ENCODE measurements around the gene STX11.
"Not testable (repeated sequence)": the region's sequence is repeated elsewhere in the genome, so short reads cannot be mapped to it uniquely, and the experiment has no call there.

The STX11 gene
- 24.6 to 25.8 reads per million in 2 donors for total RNA-seq

GRCh38 chr6:144149894-144150709 is at the start of gene STX11:
STX11 (plus strand) TSS chr6:144150517; CDS start chr6:144186628, 36,111 bp downstream.
- DNase-seq: peak; percentile 67

DNA sequence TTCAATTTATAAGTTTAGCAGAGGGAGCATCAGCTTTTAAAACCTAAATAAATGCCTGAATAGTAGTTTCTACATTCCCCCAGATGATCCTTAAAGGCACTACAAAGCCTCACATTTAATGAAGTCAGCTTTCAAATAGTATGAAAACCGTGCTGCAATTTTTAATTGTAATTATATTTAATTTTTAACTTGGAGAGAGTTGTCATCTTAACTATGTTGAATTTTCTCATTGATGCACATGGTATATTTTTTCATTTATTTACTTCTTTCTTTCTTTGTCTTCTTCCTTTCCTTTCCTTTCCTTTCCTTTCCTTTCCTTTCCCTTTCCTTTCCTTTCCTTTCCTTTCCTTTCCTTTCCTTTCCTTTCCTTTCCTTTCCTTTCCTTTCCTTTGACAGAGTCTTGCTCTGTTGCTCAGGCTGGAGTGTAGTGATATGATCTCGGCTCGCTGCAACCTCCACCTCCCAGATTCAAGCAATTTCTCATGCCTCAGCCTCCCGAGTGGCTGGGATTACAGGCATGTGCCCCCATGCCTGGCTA is 47.2 kb upstream of the STX11 start:
- no peak for DNase-seq

DNA sequence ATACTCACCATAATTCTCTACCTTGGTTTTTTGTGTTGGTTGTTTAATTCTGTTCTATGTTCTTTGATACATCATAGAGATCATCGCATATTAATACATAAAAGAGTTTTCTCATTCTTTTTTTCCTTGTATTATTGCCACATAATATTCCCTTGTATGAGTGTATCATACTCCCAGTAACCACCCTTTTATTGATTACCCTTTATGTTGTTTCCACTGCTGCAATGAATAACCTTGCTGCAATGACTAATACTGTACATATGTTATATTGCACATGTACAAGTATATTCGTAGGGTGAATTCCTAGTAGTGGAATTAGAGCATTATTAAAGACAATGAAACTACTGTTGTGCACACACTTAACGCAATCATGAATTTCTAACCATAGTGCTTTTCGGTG is 45.8 kb upstream of the STX11 start:
- DNase-seq: no peak

DNA sequence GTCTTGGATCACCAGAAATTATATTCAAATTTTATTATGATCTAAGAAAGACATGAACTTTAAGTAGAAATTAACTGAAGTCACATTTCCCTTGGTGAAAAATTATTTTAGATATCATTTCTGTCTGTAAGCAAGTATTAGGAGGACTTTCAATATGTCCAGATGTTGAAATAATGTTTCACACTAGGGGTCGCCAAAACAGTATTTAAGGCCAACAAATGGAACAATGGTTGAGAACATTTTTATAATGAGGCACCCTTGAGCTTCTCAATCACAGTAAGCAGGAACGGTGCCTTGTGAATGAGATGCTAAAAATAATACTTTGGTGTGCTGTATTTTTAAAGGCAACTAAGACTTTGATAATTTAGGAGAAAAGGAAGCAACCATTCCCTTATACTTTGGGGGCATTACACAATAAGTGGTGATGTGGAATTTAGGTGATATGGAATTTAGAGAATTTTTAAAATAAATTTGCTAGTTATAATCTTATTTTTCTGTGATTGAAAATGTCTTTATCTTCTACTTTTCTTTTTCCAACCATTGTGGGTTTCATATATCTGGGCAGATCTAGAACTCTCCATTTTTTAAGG is 45.3 kb upstream of the STX11 start:
- DNase-seq: no peak

DNA sequence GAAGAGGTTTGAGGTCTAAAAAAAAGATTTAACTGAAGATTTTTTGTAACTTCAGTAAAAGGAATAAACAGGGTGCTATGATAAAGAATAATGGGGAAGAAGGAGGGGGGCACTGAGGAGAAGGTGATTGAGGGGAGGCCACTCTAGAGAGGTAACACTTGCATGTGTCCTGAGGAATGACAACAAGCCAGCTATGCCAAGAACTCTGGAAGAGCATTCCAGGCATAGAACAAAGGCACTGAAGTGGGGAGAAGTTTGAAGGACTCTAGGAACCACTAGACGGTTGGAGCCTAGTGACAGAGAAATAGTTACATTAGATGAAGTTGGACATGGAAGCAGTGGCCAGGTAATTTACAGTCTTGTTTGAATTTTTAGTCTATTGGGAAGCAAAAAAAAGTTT is 44.1 kb upstream of the STX11 start:
- DNase-seq: no peak

DNA sequence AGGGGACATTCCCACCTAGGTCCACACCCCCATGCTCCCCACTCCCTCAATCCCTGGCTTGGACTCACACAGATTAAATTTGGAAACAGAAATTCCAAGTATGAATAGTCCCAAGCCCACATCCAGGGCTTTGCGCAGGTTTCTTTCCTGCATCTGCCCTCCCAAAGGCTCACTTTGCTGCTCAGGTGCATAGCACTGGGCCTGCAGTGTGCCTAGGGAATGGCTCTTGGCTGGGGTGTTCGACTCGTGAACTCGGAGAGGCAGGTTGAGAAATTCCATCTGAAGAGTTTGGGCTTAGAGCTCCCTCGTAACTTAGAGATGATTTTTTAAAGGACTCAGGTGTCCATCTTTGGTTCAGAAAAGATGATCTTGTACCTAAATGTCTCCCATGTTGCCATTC is 40.1 kb upstream of the STX11 start:
- DNase-seq: no peak

DNA sequence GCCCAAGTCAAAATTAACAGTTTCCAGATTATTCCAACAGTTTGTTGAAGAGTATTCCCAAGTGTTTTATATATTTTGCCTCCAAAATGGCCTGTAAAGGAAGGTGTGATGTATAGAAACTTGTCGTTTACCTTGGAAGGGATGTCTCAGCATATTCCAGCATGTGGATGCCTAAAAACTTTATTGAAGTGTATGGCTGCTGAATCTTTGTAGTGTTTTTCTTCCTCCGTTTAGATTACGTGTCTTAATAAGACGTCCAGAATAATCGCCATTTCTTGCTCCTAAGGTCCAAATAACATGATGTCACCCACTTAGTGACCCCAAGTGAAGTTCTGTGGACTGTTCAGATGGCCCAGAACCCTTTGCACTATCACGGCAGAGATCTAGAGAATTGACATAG is 37.0 kb upstream of the STX11 start:
- DNase-seq: no peak

DNA sequence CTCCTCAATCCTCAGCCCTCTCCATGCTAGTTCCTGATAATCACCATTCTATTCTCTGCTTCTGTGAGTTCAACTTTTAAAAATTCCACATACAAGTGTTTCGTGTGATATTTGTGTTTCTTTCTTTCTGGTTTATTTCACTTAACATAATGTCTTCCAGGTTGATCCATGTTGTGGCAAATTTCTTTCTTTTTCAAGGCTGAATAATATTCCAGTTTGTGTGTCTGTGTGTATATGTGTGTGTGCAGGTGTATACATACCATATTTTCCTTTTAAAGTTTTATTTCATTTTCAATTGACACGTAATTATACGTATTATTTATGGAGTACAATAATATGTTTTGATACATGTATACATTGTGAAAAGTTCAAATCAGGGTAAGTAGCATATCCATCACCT is 35.1 kb upstream of the STX11 start:
- DNase-seq: no peak

GRCh38 chr6:144119376-144119775 is 30.9 kb upstream of the STX11 start:
- DNase-seq: no peak

DNA sequence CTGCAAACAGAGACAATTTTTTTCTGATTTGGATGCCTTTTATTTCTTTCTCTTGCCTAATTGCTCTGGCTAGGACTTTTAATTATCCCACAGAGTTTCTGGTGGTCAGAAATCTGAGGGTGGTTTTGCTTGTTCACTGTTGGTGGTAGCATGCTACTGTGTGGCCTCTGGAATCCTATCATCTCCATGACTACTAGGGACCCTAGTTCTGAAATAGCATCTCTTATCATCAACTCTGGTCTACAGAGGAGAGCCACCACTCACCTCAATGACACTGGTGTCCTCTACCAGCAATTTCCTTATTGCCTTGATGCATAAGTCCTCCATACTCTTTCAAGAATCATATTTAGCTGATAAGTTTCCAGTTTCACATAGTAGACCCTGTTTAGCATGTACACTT is 27.5 kb upstream of the STX11 start:
- DNase-seq: no peak

DNA sequence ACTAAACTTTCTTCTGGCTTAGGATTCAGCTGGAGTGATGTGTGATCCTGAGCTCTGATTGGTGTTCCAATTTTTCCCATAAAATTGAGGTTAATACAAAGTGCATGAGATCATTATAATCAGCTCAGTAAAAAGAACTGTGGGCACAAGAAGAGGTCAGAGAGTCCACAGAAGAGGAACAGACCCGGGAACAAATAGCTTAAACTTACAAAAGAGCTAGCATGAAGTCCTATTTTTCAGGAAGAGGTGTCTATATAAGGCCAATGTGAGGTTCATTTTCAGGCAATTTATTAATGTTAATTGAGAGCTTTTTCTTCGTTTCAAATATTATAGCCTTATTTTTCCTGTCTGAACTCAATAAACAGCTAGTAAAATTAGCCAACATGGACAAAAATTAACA is 26.9 kb upstream of the STX11 start:
- no peak for DNase-seq

GRCh38 chr6:144123836-144124235 is 26.5 kb upstream of the STX11 start:
- DNase-seq: no peak

DNA sequence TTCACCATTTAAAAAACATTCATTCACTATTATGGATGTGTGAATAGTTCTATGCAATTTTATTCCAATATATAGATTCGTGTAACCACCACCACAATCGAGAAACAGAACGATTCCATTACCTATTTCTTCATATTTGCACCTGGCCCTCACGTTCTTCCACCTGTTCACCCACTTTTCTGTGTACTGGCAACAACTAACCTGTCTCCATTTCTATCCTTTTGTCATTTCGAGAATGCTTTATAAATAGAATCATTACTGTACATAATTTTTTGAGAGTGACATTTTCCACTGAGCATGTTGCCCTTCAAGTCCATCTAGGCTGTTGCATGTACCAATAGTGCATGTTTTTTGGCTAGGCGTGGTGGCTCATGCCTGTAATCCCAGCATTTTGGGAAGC is 23.2 kb upstream of the STX11 start:
- no peak for DNase-seq

- no peak for DNase-seq
Measured at GRCh38 chr6:144129469-144129868, 20.8 kb upstream of the STX11 start.

GRCh38 chr6:144131248-144131709 is 19.0 kb upstream of the STX11 start:
- no peak for DNase-seq

- not testable (repeated sequence) for DNase-seq
Measured at GRCh38 chr6:144132167-144132690, 18.1 kb upstream of the STX11 start.

GRCh38 chr6:144133225-144133821 is 17.0 kb upstream of the STX11 start:
- DNase-seq: no peak

GRCh38 chr6:144134176-144134575 is 16.1 kb upstream of the STX11 start:
- no peak for DNase-seq

DNA sequence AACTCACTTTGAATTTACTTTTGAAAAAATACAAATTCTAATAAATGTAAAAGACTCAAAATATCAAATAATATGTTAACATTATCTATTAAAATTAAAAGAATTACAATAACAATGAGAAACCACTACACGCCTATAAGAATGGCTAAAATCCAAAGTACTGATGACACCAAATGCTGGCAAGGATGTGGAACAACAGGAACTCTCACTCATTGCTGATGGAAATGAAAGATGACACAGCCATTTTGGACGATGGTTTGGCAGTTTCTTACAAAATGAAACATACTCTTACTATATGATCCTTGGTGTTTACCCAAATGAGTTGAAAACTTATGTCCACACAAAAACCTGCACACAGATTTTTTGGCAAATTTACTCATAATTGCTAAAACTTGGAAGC is 15.6 kb upstream of the STX11 start:
- DNase-seq: no peak

DNA sequence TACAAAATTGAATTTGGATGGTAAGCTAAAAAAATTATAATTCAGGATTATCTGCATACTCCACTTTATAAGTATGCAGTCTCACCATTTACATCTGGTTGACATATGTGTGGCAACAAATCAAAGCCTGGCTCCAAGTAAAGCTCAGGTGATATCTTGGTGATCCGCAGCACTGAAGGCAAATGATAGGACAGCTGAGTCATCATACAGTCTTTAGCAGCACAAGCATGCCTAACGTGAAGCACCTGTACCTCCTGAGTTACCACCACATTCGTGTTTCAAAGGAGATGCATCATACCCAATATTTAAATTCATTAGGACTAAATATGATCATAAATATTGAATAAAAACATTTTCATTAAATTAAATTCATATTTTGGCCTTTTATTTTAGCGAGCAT is 11.8 kb upstream of the STX11 start:
- no peak for DNase-seq

GRCh38 chr6:144139817-144140216 is 10.5 kb upstream of the STX11 start:
- no peak for DNase-seq

- DNase-seq: no peak
Measured at GRCh38 chr6:144140867-144141266, 9.4 kb upstream of the STX11 start.

DNA sequence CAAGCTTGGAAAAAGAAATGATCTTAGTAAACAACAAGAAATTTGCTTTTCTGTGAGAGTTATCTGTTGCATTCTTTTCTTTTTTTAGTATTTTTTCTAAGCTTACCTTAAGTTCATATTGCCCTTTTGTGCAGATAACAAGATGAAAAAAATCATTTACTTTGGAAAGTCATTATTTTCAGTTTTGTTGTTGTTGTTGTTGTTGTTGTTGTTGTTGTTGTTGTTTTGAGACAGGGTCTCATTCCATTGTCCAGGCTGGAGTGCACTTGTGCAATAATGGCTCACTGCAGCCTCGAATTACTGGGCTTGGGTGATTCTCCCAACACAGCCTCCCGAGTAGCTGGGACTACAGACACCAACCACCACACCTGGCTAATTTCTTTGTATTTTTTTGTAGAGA is 8.8 kb upstream of the STX11 start:
- no peak for DNase-seq

- DNase-seq: no peak
Measured at GRCh38 chr6:144143106-144143505, 7.2 kb upstream of the STX11 start.
